HG03064 (cell line): Measurements from ENCODE around the gene CATSPERB.
"Not testable (repeated sequence)": the region's sequence is repeated elsewhere in the genome, so short reads cannot be mapped to it uniquely, and the experiment has no call there.

Experiments used
- ATAC-seq: cut with Tn5 transposase; IDR thresholded peaks from one replicate; pipeline ENCODE4 v1.9.1; 2021; ENCODE audit warnings: low read depth; ENCODE audit not compliant: unreplicated experiment

CATSPERB gene

DNA sequence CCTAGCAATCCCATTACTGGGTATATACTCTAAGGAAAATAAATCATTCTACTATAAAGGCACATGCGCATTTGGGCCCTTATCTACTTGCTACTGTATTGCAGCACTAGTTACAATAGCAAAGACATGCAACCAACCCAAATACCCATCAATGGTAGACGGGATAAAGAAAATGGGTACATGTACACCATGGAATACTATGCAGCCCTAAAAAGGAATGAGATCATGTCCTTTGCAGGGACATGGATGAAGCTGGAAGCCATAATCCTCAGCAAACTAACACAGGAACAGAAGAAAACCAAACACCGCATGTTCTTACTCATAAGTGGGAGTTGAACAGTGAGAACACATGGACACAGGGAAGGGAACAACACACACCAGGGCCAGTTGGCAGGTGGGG lies 54.2 kb downstream of the CATSPERB start:
- ATAC-seq, result not testable (repeated sequence)

DNA sequence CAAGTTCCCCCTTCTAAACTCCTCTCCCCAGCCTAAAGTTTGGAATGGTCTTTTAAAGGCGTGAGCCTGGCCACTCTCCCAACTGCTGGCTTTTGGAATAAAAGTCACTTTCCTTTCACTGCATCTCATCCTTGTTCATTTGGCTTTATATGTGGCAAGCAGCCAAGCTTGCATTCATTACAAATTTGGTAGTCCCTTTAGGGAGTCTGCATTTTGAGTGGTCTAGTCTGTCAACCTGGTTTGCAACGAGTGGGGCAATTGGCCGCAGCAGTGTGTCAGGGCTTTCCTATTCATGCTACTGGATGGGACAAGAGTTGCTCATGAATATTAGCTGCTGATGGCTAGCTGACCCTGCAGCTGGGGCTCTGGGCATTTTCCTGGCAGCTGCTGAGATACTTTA lies 57.0 kb downstream of the CATSPERB start:
- no peak for ATAC-seq

DNA sequence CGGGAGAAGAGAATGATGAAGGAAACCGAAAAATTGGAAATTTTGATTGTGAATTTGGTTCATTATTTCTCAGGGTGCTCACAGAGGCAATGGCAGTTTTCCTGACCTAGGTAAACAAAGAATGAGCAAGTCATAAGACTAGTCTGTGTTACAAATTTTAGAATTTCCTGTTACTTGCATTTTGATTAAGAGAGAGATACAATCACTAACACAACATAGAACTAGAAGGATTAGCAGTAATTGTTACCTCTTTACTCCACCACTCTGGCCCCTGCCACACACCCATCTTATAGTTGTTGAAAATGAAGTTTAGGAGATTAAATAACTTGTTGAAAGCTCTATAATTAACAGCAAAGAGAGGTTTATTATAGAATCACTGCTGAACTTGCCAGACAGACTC lies 62.0 kb downstream of the CATSPERB start:
- no peak for ATAC-seq

DNA sequence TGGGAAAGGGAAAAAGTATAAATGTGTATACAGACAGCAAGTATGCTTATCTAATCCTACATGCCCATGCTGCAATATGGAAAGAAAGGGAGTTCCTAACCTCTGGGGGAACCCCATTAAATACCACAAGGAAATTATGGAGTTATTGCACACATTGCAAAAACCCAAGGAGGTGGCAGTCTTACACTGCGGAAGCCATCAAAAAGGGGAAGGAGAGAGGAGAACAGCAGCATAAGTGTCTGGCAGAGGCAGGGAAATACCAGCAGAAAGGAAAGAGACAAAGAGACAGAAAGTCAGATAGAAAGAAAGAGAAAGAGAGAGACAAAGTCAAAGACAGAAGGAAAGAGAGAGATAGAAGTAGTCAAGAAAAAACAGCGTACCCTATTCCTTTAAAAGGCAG lies 64.8 kb downstream of the CATSPERB start:
- ATAC-seq, result not testable (repeated sequence)

DNA sequence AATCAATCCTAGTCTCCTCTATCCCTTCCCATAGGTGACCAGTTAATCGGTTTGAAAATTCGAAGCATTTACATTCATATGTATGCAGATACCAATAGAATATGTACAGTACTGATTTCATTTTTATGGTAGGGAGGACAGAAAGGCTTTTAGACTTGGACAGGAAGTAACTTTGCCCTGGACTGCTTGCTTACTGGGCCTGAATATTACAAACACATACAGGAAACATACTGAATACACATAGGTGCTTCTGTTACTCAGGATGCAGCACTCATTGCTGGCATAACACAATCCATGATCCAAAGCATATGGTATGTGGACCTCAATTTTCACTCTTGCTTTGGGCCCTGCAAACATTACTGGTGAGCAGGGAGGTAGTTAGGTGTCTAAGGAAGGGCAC lies 71.1 kb downstream of the CATSPERB start:
- no peak for ATAC-seq

DNA sequence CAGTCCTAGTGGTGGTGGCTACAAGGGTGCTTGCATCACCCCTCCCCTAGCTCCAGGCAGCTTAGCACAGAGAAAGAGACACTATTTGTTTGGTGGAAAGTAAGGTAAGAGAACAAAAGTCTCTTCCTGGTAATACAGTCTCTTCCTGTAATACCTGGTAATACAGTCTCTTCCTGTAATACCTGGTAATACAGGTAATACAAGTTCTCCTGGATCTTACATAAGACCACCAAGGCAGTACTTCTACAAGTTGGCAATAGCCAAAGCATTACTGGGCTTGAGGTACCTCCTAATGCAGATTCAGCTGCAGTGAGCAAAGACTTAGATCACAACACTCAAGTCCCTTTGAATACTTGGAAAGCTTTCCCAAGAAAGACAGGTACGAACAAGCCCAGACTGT lies 77.0 kb downstream of the CATSPERB start:
- ATAC-seq, result no peak

DNA sequence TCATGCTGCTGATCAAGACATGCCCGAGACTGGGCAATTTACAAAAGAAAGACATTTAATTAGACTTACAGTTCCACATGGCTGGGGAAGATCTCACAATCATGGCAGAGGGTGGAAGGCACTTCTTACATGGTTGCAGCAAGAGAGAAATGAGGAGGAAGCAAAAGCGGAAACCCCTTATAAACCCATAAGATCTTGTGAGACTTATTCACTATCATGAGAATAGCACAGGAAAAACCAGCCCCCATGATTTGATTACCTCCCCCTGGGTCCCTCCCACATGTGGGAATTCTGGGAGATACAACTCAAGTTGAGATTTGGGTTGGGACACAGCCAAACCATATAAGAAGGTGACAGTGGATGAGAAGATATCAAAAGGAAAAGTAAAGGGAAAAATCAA lies 78.4 kb downstream of the CATSPERB start:
- no peak for ATAC-seq

DNA sequence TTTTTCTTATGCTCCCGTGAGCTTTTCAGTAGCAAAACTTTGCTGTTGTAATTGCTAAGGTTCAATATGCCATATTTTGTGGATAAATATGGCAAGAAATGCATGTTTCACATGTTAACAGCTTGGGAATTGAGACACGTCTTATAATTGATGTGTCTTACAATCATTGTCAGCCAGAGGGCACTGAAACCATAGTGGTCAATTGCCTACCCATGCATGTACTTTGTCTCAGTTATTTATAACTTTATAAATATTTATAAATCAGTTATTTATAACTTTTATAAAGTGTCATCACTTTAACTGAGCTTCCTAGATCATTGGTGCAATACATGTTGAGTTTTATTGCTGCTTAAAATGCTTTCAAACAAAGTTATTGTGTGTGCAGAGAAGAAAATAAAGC lies 82.0 kb downstream of the CATSPERB start:
- ATAC-seq, result no peak

DNA sequence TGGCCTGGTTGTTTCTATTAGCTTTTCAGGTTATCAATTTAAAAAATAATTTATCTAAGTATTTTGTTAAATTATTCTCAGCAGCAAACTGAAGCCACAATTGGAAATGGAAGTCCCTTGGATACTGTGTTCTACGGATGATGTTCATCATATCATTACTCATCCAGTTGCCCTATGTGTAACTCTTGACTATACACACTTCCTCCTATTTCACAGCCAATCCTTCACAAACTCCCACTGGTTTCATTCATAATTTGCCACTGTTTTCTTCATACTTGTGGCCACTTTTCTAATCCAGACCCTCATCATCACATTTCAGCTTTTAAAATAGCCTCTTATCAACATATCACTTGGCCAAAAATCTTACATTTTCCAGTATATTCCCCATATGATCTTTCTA lies 84.0 kb downstream of the CATSPERB start:
- no peak for ATAC-seq

DNA sequence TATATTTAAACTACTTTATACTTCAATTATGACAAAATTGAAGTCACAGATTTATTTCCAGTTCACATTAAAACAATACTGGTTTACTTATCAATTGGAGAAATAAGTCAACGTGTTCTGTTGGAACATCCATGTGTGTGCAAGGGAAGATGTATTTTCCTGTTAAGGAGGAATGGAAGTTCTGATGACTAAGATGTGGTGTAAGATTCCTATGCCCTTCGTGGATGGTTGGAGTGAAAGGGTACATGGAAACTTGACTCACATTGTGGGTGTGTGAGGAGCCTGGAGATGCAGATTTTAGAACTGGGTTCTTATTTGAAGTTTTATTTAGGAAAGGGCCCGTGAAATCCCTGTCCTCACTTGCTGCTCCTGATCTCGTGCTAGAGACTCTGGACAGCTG lies 95.3 kb downstream of the CATSPERB start:
- ATAC-seq, result no peak

DNA sequence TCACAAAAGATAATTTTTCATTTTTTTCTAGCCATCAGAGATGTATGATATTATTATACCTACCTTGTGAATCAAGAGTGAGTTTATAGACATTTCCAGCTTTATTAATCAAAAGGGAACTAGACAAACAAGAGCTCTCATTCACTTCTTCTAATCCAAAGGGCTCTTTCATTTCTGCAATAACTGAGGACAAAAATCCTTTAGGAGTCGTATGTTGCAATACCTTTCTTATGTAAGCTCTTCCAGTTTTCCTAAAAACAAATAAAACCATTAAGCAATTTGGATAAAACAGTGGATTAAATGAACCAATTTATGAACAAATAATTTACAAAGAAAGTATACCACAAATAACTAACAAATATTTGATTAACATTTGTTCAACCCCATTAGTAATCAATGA lies 107.1 kb downstream of the CATSPERB start:
- no peak for ATAC-seq

DNA sequence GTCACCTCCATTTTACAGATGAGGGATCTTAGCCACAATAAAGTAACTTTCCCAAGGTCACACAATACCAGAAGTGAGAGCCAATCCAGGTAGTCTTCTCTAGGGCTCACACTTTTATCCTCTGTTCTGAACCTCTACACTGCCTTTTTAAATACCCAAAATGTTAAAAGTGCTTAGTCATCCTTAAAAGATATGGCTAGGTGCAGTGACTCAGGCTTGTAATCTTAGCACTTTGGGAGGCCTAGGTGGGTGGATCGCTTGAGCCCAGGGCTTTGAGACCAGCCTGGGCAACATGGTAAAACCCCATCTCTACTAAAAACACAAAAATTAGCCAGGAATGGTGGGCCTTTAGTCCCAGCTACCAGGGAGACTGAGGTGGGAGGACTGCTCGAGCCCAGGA lies 117.7 kb downstream of the CATSPERB start:
- no peak for ATAC-seq

DNA sequence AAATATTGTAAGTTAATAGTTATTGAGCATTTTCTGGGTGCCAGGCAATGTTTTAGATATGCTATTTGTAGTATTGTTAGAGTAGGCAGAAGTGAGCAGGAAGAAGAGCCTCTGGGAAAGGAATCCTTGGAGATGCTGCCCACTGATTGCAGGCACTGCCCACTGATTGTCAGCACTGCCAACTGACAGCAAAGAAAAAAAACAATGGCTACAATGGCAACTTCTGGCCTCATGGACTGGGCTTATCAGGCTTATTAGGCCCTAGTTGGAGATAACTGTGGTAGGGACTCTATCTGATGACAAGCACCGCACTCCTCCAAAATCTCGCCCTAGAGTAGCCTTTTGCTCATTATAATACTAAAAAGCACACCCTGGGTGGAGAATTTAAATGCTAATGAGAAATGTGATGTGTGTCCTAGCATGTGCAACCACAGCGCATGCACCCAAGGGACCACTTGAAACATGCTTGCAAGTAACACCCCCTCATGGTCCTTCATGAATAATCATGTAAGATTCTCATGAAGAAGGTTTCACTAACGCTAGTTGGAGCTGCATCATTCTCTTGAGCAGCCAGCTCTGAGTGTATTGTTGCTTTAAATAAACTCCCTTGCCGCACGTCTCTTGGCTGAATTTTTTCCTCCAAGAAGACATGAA lies 118.3 kb downstream of the CATSPERB start:
- ATAC-seq, result no peak

DNA sequence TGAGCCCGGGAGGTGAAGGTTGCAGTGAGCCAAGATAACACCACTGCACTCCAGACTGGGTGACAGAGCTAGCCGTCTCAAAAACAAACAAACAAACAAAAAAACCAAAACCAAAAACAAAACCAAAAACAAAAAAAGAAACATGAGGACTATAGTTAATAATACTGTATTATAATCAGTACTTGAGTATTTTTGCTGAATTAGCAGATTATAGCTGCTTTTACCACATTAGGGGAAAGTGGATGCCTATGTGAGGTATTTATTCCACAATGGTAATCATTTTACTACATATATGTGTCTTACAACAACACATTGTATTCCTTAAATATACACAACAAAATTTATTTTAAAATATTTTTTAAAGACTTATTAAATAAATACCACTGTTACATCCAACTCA lies 120.4 kb downstream of the CATSPERB start:
- ATAC-seq, result no peak

DNA sequence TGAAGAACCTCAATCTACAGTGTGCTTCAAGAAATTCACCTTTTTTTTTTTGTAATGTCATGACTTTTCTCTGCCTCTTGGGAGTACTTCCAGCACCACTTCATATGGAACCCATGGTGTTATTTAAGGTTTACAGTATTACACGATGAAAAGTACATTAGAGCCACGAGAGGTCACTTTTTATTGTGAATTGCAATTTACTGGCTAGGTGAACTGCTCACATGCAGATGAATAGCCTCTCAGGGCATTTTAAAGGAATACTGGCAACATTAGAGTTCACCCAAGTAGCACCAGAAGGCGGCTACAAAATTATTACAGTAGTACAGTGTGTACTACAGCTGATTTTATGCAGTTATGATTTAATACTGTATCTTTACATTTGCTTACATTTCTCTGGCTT lies 122.7 kb downstream of the CATSPERB start:
- ATAC-seq, result no peak

DNA sequence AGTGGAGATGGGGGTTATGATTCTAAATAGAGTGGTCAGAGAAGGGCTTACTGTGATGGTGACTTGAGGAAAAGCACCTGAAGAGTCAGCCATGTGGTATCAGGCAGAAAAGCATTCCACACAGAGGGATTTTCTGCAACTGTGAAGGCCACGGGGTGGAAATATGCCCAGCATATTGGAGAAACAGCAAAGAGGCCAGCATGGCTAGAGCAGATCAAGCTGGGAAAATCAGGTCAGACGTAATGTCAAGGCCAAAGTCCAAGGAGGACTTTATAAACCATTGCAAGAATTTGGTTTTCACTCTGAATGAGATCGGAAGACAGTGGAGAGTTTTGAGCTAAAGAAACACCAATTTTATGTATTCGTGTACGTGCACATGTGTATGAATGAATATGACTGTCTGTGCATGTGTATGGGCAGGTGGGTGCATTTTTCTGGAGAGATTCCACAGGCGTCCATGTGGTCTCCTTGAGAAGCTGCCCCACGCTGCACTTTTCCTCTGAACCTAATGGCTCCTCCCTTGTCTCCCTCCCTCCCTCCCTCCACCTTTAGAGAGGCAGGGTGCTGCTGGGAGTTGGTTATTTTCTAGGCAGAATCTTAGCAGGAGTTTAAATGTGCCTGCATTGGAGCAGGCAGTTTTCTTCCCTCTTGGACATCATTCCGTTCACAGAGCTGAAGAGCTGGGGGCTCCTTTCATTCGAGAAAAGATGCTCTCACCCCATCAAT lies 124.4 kb downstream of the CATSPERB start:
- no peak for ATAC-seq

DNA sequence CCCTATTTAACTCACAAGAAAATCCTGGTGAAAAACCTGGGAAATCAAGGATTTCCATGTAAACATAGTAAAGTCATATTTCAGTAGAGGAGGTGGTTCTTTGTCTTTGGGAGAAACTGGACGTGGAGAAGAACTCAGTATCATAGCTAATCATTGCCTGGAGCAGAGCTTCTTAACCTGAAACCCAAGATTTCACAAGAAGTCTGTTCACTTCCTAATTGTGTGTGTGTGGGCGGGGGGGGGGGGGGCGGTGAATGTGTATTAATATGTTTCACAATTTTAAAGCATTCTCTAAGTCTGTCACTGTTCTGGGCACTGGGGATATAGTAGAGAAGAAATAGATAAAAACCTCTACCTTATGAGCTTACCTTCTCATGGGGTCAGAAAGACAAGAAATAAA lies 125.0 kb downstream of the CATSPERB start:
- no peak for ATAC-seq

DNA sequence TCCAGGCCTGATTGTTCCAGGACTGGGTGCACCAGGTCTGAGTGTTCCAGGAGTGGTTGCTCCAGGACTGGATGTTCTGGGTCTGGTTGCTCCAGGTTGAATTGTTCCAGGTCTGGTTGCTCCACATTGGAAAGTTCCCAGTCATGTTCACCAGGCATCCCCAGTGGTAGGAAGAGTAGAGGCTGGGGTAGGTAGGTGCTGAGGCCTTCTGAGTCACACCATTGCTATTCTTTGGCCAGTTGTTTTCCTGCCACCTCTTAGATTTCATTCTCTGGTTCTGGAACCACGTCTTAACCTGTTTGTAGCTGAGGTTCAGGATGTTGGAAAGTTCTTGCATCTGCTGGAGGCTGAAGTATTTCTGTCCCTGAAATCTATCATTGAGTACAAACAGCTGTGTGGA lies 127.3 kb downstream of the CATSPERB start:
- ATAC-seq, result not testable (repeated sequence)

DNA sequence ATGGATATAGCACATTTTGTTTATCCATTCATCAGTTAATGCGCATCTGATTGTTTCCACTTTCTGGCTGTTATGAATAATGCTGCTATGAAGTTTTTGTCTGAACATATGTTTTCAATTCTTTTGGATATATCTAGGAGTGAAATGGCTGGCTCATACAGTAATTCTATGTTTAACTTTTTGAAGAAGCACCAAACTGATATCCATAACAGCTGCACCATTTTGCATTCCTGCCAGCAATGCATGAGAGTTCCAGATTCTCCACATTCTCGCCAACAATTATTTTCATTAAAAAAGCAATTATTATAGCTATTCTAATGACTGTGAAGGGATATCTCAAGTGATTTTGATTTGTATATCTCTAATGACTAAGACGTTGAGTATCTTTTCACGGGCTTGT lies 131.9 kb downstream of the CATSPERB start:
- no peak for ATAC-seq

DNA sequence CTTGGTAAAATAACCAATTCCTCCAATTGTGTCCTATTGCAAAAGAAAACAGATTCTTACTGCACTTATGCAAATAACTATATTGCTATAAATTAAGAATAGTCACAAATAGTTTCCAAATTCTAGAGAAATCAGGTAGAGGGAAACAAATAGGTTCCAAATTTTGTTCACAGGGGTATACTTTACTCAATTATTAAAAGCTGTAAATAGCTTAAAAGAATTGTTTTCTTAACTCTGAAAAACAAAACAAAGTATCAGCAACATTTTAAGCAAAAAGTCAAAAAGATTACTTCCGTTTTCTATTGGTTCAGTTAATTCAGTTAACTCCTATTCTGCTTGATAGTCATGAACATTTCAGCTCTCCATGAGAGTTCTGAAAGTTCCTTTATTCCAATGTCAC lies 136.2 kb downstream of the CATSPERB start:
- ATAC-seq, result no peak

DNA sequence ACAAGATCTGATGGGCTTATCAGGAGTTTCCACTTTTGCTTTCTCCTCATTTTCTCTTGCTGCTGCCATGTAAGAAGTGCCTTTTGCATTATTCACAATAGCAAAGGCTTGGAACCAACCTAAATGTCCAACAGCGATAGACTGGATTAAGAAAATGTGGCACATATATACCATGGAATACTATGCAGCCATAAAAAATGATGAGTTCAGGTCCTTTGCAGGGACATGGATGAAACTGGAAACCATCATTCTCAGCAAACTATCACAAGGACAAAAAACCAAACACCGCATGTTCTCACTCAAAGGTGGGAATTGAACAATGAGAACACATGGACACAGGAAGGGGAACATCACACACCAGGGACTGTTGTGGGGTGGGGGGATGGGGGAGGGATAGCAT lies 137.9 kb downstream of the CATSPERB start:
- ATAC-seq, result not testable (repeated sequence)

DNA sequence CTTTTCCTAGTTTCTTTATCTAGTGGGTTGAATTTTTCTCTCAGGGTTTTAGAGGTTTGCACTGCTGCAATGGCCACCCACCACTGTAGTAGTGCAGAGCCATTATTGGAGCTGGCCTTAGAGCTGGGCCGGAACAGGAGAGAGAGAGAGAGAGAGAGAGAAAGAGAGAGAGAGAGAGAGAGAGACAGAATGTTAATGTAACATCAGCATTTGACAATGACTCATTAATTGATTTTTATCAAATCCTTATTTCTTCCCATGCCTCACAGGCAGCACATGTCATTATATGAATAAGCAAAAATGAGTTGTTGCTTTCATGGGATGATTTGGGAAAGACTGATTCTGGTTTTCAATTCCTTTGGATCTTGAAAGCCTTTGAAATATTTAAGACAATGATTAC lies 145.5 kb downstream of the CATSPERB start:
- no peak for ATAC-seq
